ENCODE results near the gene HMGXB4. TPM values are rescaled to one million over a fixed set of nuclear protein-coding genes. Genes with fewer than 3 reads are reported as not detected.

HMGXB4 gene
- total and polyA plus RNA-seq, 2 of the 8 experiments (the other 6 are each of a cell fraction or from before 2014, with no cell fraction given): 20.9 to 41.3 TPM

- no peaks in the 10 kb centered on the region for H3K9me3 ChIP-seq (ENCODE audit: insufficient read depth in 2 of 2, low read depth in 1 of 2, low read length in 1 of 2)
- no peak for DNase-seq (ENCODE audit: low read depth in 1 of 2, low spot score in 2 of 2)
- no peak overlapping the region for H2BK20ac ChIP-seq (ENCODE audit: low read length)
- peaks cover 0 to 9% of the 10 kb centered on the region in 2 experiments; a peak in 2 of 4 replicates for H3K79me2 ChIP-seq (ENCODE audit: control insufficient read depth in 1 of 2, insufficient read depth in 2 of 2, low read length in 2 of 2)
- no peak overlapping the region for H4K8ac ChIP-seq (ENCODE audit: extremely low read depth, insufficient read depth, low read length)
- no peak overlapping the region for H3K56ac ChIP-seq (replicated peaks; ENCODE audit: insufficient read length, low read depth, low read length)
- H3K4me1 ChIP-seq (replicated peaks in 1 of 4; ENCODE audit: control insufficient read depth in 3 of 4, insufficient read depth in 4 of 4, low read length in 3 of 4): no peaks in the 10 kb centered on the region
- no peak overlapping the region for H2BK15ac ChIP-seq (ENCODE audit: low read length)
- no peak for TF ChIP-seq RXRA (IDR thresholded peaks at IDR 0.05; ENCODE audit: insufficient read depth, low read depth, low read length)
- TF ChIP-seq CBX5 (IDR thresholded peaks at IDR 0.05; ENCODE audit: low read depth, low read length): no peak
- no peak for TF ChIP-seq TEAD4 (IDR thresholded peaks at IDR 0.05; ENCODE audit: low read depth, low read length)
- no peak overlapping the region for H3K27ac ChIP-seq (ENCODE audit: low read depth, low read length)
- H3K14ac ChIP-seq (ENCODE audit: insufficient read length): no peak overlapping the region
- H3K18ac ChIP-seq (ENCODE audit: extremely low read depth, low read length): no peak overlapping the region
- H2BK120ac ChIP-seq (replicated peaks; ENCODE audit: low read depth, low read length): no peak overlapping the region
- no peak overlapping the region for H3K9ac ChIP-seq (replicated peaks in 1 of 4; ENCODE audit: extremely low read depth in 1 of 4, low read depth in 3 of 4, low read length in 3 of 4)
- H3K4me2 ChIP-seq (ENCODE audit: insufficient read depth in 1 of 2, low read depth in 2 of 2, low read length in 2 of 2): no peak overlapping the region
- no peak overlapping the region for H2BK12ac ChIP-seq (ENCODE audit: low read depth, low read length)
- H3K79me1 ChIP-seq (ENCODE audit: low read depth, low read length): no peaks in the 10 kb centered on the region; the same call in 1 of the 2 replicates
- no peak for FAIRE-seq
- CTCF ChIA-PET (ENCODE audit: partially characterized antibody): no interaction called here
- H3K36me3 ChIP-seq (ENCODE audit: control insufficient read depth in 2 of 4, insufficient read depth in 4 of 4, low read length in 3 of 4): peaks cover 6 to 36% (median 22%) of the 10 kb centered on the region in 4 experiments; a peak in 7 of 8 replicates
- no peak overlapping the region for H4K91ac ChIP-seq (replicated peaks; ENCODE audit: insufficient read length, low read length)
- no peak overlapping the region for H3K4me3 ChIP-seq (ENCODE audit: extremely low read depth in 1 of 4, insufficient read depth in 2 of 4, low read depth in 3 of 4, low read length in 4 of 4)
- no peaks in the 10 kb centered on the region for H3K23me2 ChIP-seq (ENCODE audit: low read depth, low read length)
- H3K23ac ChIP-seq (ENCODE audit: insufficient read length): no peak overlapping the region
- H3K4ac ChIP-seq (replicated peaks; ENCODE audit: insufficient read length, low read depth, low read length): no peak overlapping the region
- POLR2A ChIA-PET (ENCODE audit: partially characterized antibody): interaction anchor here (2.4 kb wide), 1 partner anchor 9 kb away, joined by 10 read pairs; no protein-coding TSS in a partner anchor
- H2BK5ac ChIP-seq (ENCODE audit: low read depth, low read length): no peak overlapping the region
- H4K5ac ChIP-seq (ENCODE audit: insufficient read length, low read depth, low read length): no peak overlapping the region
- no peak overlapping the region for H2AFZ ChIP-seq (ENCODE audit: low read length)
- H4K20me1 ChIP-seq (replicated peaks in 1 of 2; ENCODE audit: control insufficient read depth in 1 of 2, insufficient read depth in 2 of 2, low read length in 2 of 2): peaks cover 4% of the 10 kb centered on the region in 2 experiments
- no peak overlapping the region for H2AK5ac ChIP-seq (ENCODE audit: low read depth, low read length)
- WGBS, 2 experiments (ENCODE audit: extremely low coverage in 1 of 2, insufficient coverage in 1 of 2, insufficient read length in 1 of 2, insufficient replicate concordance in 2 of 2, low coverage in 1 of 2, low lambda C conversion rate in 2 of 2, missing lambda C conversion rate in 1 of 2): 89% methylated on average over 4 of the region's 4 CpGs; no CpG with 5 or more reads in 1 of the 2 experiments
- no peaks in the 10 kb centered on the region for H3K27me3 ChIP-seq (replicated peaks in 1 of 4; ENCODE audit: control insufficient read depth in 3 of 4, extremely low read depth in 1 of 4, insufficient read depth in 3 of 4, low read length in 3 of 4)
Measured at GRCh38 chr22:35276019-35276418, 18.7 kb downstream of the HMGXB4 start.

Measured in H1 (cell line).